HepG2 (cell line): Measurements from ENCODE around the gene RPL22L1. TPM values are rescaled to one million over a fixed set of nuclear protein-coding genes. Genes with fewer than 3 reads are reported as not detected.

Experiments
- ATAC-seq: fragments of 200-7000 bp; cut with Tn5 transposase; 3 replicates; pipeline ENCODE4 v1.9.1; 2020; ENCODE audit warnings: mild to moderate bottlenecking, moderate library complexity
- BruUV-seq: library from RNA; stranded (reverse); fragments of 400-500 nt; replicated peaks from 2 replicates; lab custom pipeline; 2021; lab: Mats Ljungman, UMichigan
- CTCF ChIA-PET: fragments of 300-600 bp; formaldehyde crosslinking; extraction: SDS; loops from one replicate; lab custom pipeline; 2021; ENCODE audit warnings: low total read pairs, inconsistent platforms, low intra/inter-chr PET ratio; lab: Yijun Ruan, JAX
- POLR2A ChIA-PET: fragments of 350-600 bp; sonication (Branson Sonifier 250); formaldehyde crosslinking; loops from one replicate; lab custom pipeline; 2020; ENCODE audit warnings: antibody characterized with exemption, inconsistent platforms; lab: Yijun Ruan, JAX
- DNase-seq: peaks from one replicate; pipeline ENCODE4 v3.0.0-alpha.2; 2015; ENCODE audit warnings: low spot score
- FAIRE-seq: peaks from 3 replicates; lab custom pipeline; 2011; peaks lifted over from hg19 to GRCh38; lab: Jason Lieb, UNC
- H2AFZ ChIP-seq: one replicate; pipeline ENCODE4 v1.6.1; 2011; ENCODE audit warnings: low read length, inconsistent platforms
- H3K27ac ChIP-seq: fragments of 300-600 bp; 3 replicates; pipeline ENCODE4 v1.8.0; 2011; ENCODE audit warnings: mixed run types, mild to moderate bottlenecking, mixed read lengths, low read length, inconsistent platforms; ENCODE audit not compliant: insufficient read depth; ENCODE audit errors: extremely low read length
- H3K27me3 ChIP-seq, 2 experiments: fragments of 200-600 bp in 1 of 2; 2 replicates in 1 of 2; 3 replicates in 1 of 2; pipeline versions ENCODE4 v1.6.0 to v1.8.0; 2011; ENCODE audit warnings: low read length in 2 of 2, mild to moderate bottlenecking in 2 of 2, moderate library complexity in 2 of 2, inconsistent platforms in 1 of 2; ENCODE audit not compliant: insufficient read depth in 2 of 2, control insufficient read depth in 1 of 2
- H3K36me3 ChIP-seq, 2 experiments: fragments of 200-600 bp in 1 of 2; replicated peaks in 1 of 2; 2 replicates in 1 of 2; 3 replicates in 1 of 2; pipeline versions ENCODE4 v1.5.1 to v1.8.0; 2011; ENCODE audit warnings: low read length in 2 of 2, inconsistent platforms in 1 of 2; ENCODE audit not compliant: insufficient read depth in 2 of 2, control insufficient read depth in 1 of 2
- H3K4me1 ChIP-seq: 2 replicates; pipeline ENCODE4 v1.5.1; 2012; ENCODE audit warnings: low read length, inconsistent platforms; ENCODE audit not compliant: insufficient read depth
- H3K4me2 ChIP-seq: 2 replicates; pipeline ENCODE4 v1.6.0; 2011; ENCODE audit warnings: low read depth, low read length, inconsistent platforms
- H3K4me3 ChIP-seq, 3 experiments: fragments of 200-600 bp in 1 of 3; sonication (generic), shearing (Covaris generic) in 1 of 3; replicated peaks in 1 of 3; 2 replicates each; pipeline ENCODE4 v1.5.1; 2011 to 2016; ENCODE audit warnings: low read length in 3 of 3, inconsistent platforms in 2 of 3, low read depth in 2 of 3, mild to moderate bottlenecking in 2 of 3, control low read depth in 1 of 3, mixed read lengths in 1 of 3; ENCODE audit not compliant: insufficient read depth in 1 of 3
- H3K79me2 ChIP-seq: one replicate; pipeline ENCODE4 v1.6.1; 2011; ENCODE audit warnings: low read length, inconsistent platforms; ENCODE audit not compliant: insufficient read depth
- H3K9ac ChIP-seq: 2 replicates; pipeline ENCODE4 v1.6.0; 2011; ENCODE audit warnings: mild to moderate bottlenecking, low read depth, low read length, inconsistent platforms; ENCODE audit not compliant: insufficient read depth
- H3K9me3 ChIP-seq: 2 replicates; pipeline ENCODE4 v1.5.1; 2012; ENCODE audit warnings: mild to moderate bottlenecking, low read length
- H4K20me1 ChIP-seq: 2 replicates; pipeline ENCODE4 v1.6.0; 2011; ENCODE audit warnings: inconsistent platforms, mild to moderate bottlenecking, low read length, moderate library complexity; ENCODE audit not compliant: insufficient read depth
- FOXP1 ChIP-seq, 2 experiments: fragments of 450-650 bp in 1 of 2; IDR thresholded peaks; 2 replicates each; pipeline ENCODE4 v1.6.1; 2017 to 2018; ENCODE audit warnings: antibody characterized with exemption in 1 of 2
- MAFF ChIP-seq: IDR thresholded peaks from 2 replicates; pipeline ENCODE4 v1.6.1; 2011; ENCODE audit warnings: low read depth, low read length, improper control_type of control experiment
- MAFK ChIP-seq, 2 experiments: IDR thresholded peaks in 1 of 2; conservative IDR thresholded peaks in 1 of 2; 2 replicates each; pipeline ENCODE4 v1.6.1; 2011; ENCODE audit warnings: improper control_type of control experiment in 2 of 2, low read length in 2 of 2
- NFYC ChIP-seq: IDR thresholded peaks from 2 replicates; pipeline ENCODE4 v1.6.1; 2016; ENCODE audit warnings: missing genetic modification reagents, missing compliant biosample characterization
- ZFP82 ChIP-seq: sonication (generic); formaldehyde crosslinking; IDR thresholded peaks from 2 replicates; pipeline ENCODE4 v1.5.1; 2020; ENCODE audit warnings: mild to moderate bottlenecking, missing genetic modification reagents, borderline replicate concordance
- WGBS: methylation state at CpG from one replicate; pipeline ENCODE4 v1.1.6; 2017; ENCODE audit warnings: low lambda C conversion rate; 5-methylcytosine and 5-hydroxymethylcytosine counted together
- in situ Hi-C: cut with HindIII; loops from 2 replicates; pipeline ENCODE4 v1.10.0; 2017; ENCODE audit warnings: low pct_unique_long_range_greater_than_20kb; ENCODE audit not compliant: extremely low pct_ligation_motif_present
- intact Hi-C: fragments of 100-400 bp; cut with micrococcal nuclease; formaldehyde crosslinking; loops from one replicate; pipeline ENCODE4 v1.10.0; 2022; ENCODE audit not compliant: unreplicated experiment
- polyA plus RNA-seq, 8 experiments: library from polyadenylated mRNA; depleted of rRNA in 3 of 8; stranded (reverse) in 7 of 8; unstranded in 1 of 8; fragments of >200 nt; fragmentation: Illumina TruSeq in 4 of 8; extraction: Trizol in 4 of 8; gene quantifications; 2 replicates each; pipeline versions ENCODE4 v1.2.1 to v1.2.3, GENCODE V29; 2011 to 2016; ENCODE audit warnings: low read depth in 4 of 8, missing spikeins in 1 of 8, mixed read lengths in 1 of 8; ENCODE audit not compliant: insufficient read depth in 1 of 8
- total RNA-seq, 5 experiments: library from RNA; depleted of rRNA; stranded (reverse); fragments of >200 nt; fragmentation: Illumina TruSeq; extraction: Trizol; gene quantifications; 2 replicates each; pipeline ENCODE4 v1.2.3, GENCODE V29; 2016; ENCODE audit warnings: low read depth in 1 of 5

The RPL22L1 gene
- total and polyA plus RNA-seq, 2 of the 13 experiments (the other 11 are each of a cell fraction or from before 2014, with no cell fraction given), result 42.7 to 152 TPM

DNA sequence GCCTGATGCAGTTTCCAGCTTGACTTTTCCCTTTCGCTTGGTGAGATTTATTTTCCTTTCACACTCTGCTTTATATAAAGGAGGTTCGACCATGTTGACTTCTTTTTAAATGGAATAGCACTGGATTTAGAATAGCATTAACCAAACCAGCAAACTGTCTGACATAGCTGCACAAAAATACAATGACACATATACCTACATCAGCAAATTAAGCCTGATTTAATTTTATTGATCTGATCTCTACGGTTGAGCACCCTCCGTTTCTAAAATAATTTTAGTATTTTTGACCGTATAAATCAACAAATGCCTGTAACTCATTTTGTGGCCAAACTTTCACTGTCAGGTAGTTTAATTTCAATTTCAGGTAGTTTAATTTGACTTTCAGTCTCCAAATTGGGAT lies 44.2 kb upstream of the RPL22L1 start:
- H3K9ac ChIP-seq, result no peak overlapping the region
- DNase-seq (no peak), ATAC-seq (no peak), FAIRE-seq (no peak)
- no peak overlapping the region for H2AFZ ChIP-seq
- no TSS peak for BruUV-seq
- in situ Hi-C loops (no loop called here), intact Hi-C loops (no loop called here)
- H3K79me2 ChIP-seq, result no peaks in the 10 kb centered on the region
- CTCF ChIA-PET, result no interaction called here
- no peak overlapping the region for H3K27ac ChIP-seq
- POLR2A ChIA-PET, result no interaction called here
- H3K4me1 ChIP-seq, result peaks cover 6% of the 10 kb centered on the region
- no peaks in the 10 kb centered on the region for H3K36me3 ChIP-seq
- 53% methylated on average over 5 of the region's 5 CpGs for WGBS
- H3K9me3 ChIP-seq, result peaks cover 20% of the 10 kb centered on the region
- H3K4me2 ChIP-seq, result no peak overlapping the region
- TF ChIP-seq MAFK (conservative IDR thresholded peaks at IDR 0.05 in 1 of 2, IDR thresholded peaks at IDR 0.05 in 1 of 2; ENCODE audit: low read length in 2 of 2), result peak; percentile 62 to 63; a peak in 3 of 4 replicates
- TF ChIP-seq NFYC, result no peak
- TF ChIP-seq MAFF, result peak; percentile 56; the same call in 1 of the 2 replicates
- no peak for TF ChIP-seq FOXP1 (IDR thresholded peaks at IDR 0.05)
- no peak for TF ChIP-seq FOXP1 (CRISPR knock-in tag; IDR thresholded peaks at IDR 0.05)
- no peak overlapping the region for H3K4me3 ChIP-seq
- no peaks in the 10 kb centered on the region for H4K20me1 ChIP-seq
- H3K27me3 ChIP-seq, result 0 out of 5 replicates have a peak, but pooled peaks cover 0 to 4% of the 10 kb centered on the region in 2 experiments

DNA sequence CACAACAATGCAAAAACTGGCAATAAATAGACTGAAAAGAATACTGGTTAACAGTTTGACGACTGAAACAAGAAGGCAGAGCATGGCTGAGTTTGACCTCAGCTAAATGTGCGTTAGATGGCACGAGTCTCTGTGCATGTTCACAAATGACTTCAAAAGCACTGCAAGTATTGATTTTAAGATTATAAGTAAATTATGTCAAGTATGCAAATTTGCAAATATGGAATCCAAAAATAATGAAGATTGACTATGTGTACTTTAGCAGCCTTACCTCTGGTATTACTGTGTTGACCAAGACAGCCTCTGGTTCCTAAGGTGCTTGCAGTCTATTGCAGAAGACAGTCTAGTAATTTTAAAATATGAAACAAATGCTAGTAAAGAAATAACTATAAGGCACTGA lies 41.1 kb upstream of the RPL22L1 start:
- POLR2A ChIA-PET, result no interaction called here
- H3K27me3 ChIP-seq, result 0 out of 5 replicates have a peak, but pooled peaks cover 0 to 4% of the 10 kb centered on the region in 2 experiments
- DNase-seq (no peak), ATAC-seq (no peak), FAIRE-seq (no peak)
- no peaks in the 10 kb centered on the region for H3K79me2 ChIP-seq
- H3K9ac ChIP-seq, result no peak overlapping the region
- no TSS peak for BruUV-seq
- WGBS, result 70% methylated on average over 3 of the region's 3 CpGs
- intact Hi-C loops (no loop called here), in situ Hi-C loops (no loop called here)
- H4K20me1 ChIP-seq, result no peaks in the 10 kb centered on the region
- CTCF ChIA-PET, result no interaction called here
- no peak overlapping the region for H2AFZ ChIP-seq
- TF ChIP-seq ZFP82 (CRISPR knock-in tag), result no peak
- TF ChIP-seq MAFF, result peak; percentile 64; the same call in 1 of the 2 replicates
- TF ChIP-seq MAFK (conservative IDR thresholded peaks at IDR 0.05 in 1 of 2, IDR thresholded peaks at IDR 0.05 in 1 of 2; ENCODE audit: low read length in 2 of 2), result peak in 1 of 2 experiments; percentile 74; a peak in 3 of 4 replicates
- H3K4me2 ChIP-seq, result no peak overlapping the region
- H3K36me3 ChIP-seq, result no peaks in the 10 kb centered on the region
- H3K27ac ChIP-seq, result no peak overlapping the region
- peaks cover 8% of the 10 kb centered on the region for H3K9me3 ChIP-seq
- no peak overlapping the region for H3K4me3 ChIP-seq
- peaks cover 30% of the 10 kb centered on the region for H3K4me1 ChIP-seq
